Epithelial cell of esophagus (primary cell): ENCODE measurements around the gene GRIN1.

ENCODE experiments used
- DNase-seq: peaks from one replicate; pipeline ENCODE4 v3.0.0; 2010; ENCODE audit warnings: low read depth
- H3K4me3 ChIP-seq: 2 replicates; pipeline ENCODE4 v1.5.1; 2011; ENCODE audit warnings: mild to moderate bottlenecking, low read length, control low read depth
- TF ChIP-seq, protein P1 (sequence below): IDR thresholded peaks from 2 replicates; pipeline ENCODE4 v1.5.1; 2011; ENCODE audit warnings: low read depth, mild to moderate bottlenecking, low read length, control low read depth, inconsistent platforms; ENCODE audit not compliant: insufficient read depth; ENCODE audit errors: missing control alignments

Gene GRIN1

DNA sequence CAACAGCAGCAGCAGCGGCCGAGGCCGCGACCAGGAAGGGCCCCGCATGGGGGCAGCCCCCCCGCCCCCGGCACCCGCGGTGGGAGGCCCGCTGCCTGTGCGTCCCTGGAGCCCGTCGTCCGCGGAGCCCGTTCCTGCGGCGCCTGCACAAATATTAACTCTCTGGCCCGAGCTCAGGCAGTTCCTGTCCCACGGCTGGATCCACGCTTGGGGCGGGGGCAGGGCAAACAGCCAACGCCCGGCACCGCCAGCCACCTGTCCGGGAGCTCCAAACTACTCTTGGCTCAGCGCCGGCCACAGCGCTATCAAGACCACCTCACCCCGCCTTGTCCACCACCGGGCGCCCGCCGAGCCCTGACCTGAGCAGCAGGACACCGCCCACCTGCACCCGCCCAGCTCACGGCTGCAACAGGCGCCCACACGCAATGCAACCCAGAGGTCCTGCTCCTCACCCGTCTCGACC, 31.0 kb downstream of the GRIN1 start, which contains the start of gene LRRC26:
Gene LRRC26, minus strand, starts transcription at position 156 of the 463 bp plus-strand sequence. Its CDS starts 108 bp downstream, at position 48.
- TF ChIP-seq, protein P1, sequence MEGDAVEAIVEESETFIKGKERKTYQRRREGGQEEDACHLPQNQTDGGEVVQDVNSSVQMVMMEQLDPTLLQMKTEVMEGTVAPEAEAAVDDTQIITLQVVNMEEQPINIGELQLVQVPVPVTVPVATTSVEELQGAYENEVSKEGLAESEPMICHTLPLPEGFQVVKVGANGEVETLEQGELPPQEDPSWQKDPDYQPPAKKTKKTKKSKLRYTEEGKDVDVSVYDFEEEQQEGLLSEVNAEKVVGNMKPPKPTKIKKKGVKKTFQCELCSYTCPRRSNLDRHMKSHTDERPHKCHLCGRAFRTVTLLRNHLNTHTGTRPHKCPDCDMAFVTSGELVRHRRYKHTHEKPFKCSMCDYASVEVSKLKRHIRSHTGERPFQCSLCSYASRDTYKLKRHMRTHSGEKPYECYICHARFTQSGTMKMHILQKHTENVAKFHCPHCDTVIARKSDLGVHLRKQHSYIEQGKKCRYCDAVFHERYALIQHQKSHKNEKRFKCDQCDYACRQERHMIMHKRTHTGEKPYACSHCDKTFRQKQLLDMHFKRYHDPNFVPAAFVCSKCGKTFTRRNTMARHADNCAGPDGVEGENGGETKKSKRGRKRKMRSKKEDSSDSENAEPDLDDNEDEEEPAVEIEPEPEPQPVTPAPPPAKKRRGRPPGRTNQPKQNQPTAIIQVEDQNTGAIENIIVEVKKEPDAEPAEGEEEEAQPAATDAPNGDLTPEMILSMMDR, result no peak
- no peak for DNase-seq
- H3K4me3 ChIP-seq, result peak within 1 kb of the TSS; percentile 25

GRCh38 chr9:137170486-137171148, 31.7 kb downstream of the GRIN1 start:
- TF ChIP-seq, protein P1, result no peak
- H3K4me3 ChIP-seq, result no peak overlapping the region
- DNase-seq, result no peak

DNA sequence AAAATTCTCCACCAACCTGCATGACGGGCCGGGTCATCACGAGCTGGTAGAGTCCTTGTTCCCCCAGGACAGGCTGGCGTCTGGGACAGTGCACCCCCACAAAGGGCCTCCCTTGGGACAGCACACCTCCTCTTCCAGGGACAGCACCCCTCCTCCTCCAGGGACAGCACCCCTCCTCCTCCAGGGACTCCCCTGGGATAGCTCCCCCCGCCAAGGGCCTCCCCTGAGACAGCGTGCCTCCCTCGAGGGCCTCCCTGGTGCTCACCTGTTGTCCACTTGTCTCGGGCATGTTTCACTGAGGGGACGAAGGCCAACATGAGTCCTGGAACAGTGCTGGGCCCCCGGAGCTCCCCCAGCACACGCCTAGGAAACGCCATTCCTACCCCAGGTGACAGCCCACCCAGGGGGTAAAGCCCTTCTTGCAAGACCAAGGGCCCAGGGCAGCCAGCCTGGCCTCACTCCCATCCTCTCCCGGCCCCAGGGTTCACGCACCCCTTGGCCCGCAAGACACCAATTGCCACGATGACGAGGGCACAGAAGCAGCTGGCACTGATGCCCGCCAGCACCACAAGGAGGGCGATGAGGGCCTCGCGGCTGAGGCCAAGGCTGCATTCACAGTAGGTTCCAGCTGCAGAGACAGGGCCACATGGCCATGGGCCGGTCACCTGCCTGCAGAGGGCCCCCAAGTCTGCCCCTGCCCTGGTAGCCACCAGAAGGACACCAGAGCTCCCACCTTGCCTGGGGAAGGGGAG, 32.4 kb downstream of the GRIN1 start:
- H3K4me3 ChIP-seq, result no peak overlapping the region
- TF ChIP-seq, protein P1, result no peak
- DNase-seq, result no peak

GRCh38 chr9:137172901-137173795, 34.2 kb downstream of the GRIN1 start:
- no peak for DNase-seq
- TF ChIP-seq, protein P1, result no peak
- no peak overlapping the region for H3K4me3 ChIP-seq

DNA sequence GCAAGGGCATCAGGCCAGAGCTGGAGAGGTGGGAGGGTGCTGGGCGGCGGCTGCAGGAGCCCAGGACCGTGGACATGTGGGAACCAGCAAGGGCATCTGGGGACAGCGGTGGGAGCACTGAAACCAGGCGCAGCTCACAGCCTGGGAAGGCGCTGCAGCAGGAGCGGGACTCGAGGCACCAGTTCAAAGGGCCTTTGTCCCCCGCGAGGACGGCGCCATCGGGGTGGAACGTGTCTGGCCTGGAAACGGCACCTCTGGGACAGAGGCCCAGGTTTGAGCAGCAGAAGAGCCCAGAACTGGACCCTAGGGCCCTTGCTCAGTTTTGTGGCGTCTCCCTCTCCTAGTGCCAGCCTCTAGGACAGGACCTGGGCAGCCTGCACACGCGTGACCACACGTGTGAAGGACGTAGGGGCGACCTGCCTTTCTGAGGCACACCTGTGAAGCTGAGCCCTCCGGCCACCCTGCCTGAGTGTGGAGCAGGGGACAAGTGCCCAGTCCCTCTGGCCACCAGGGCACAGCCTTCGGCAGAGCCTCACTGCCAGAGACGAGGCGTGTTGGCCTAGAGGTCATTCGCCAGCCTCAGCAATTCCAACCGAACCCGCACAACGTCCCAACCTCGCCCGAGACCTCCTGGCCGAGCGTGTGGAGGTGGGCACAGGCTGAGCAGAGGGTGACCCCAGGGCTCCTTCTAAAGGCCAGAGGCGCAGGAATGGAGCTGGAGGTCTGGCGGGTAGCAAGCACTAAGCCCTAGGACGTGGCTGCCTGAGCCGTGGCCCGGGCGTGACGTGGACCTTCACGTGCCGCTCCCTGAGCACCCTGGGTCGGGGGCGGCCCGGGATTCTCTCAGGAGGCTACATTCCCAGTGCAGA, 35.1 kb downstream of the GRIN1 start:
- DNase-seq, result no peak
- TF ChIP-seq, protein P1, result no peak
- H3K4me3 ChIP-seq, result no peak overlapping the region
